ENCODE results near the gene RABGAP1L. TPM values are rescaled to one million over a fixed set of nuclear protein-coding genes. Genes with fewer than 3 reads are reported as not detected.

RABGAP1L gene
- total and polyA plus RNA-seq, 7 experiments from 2014 or later, result 38.4 to 97.4 (median 55.1) TPM

- ChIA-PET CTCF (no interaction called here), POLR2A (no interaction called here)
- H3K36me3 ChIP-seq (ENCODE audit: control insufficient read depth in 2 of 3, insufficient read depth in 3 of 3, low read length in 3 of 3), result no peaks in the 10 kb centered on the region
- H3K36me3 Mint-ChIP-seq, result peaks cover 0 to 45% (median 19%) of the 10 kb centered on the region in 5 donors
- H3K27me3 ChIP-seq (ENCODE audit: control insufficient read depth in 2 of 2, insufficient read depth in 2 of 2, low read length in 2 of 2), result no peaks in the 10 kb centered on the region
- H3K4me3 ChIP-seq (ENCODE audit: low read length), result no peak overlapping the region
- ATAC-seq, result no peak
- peaks cover 3 to 36% (median 18%) of the 10 kb centered on the region in 11 donors for H3K9me3 Mint-ChIP-seq
- no peak overlapping the region for H3K4me3 Mint-ChIP-seq
- no peaks in the 10 kb centered on the region for H3K27me3 Mint-ChIP-seq
- H3K4me1 Mint-ChIP-seq, result peaks cover 0 to 8% (median 0%) of the 10 kb centered on the region in 7 donors
- no peaks in the 10 kb centered on the region for H3K4me1 ChIP-seq (ENCODE audit: control insufficient read depth in 2 of 2, insufficient read depth in 2 of 2, low read length in 2 of 2)
- no peaks in the 10 kb centered on the region for H3K9me3 ChIP-seq (ENCODE audit: control insufficient read depth in 2 of 3, low read length in 3 of 3)
- intact Hi-C loops (cut with micrococcal nuclease), result no loop called here
- H3K27ac Mint-ChIP-seq, result no peak overlapping the region
- no peak for DNase-seq
- H3K27ac ChIP-seq (ENCODE audit: low read depth, low read length), result no peak overlapping the region
Observed at GRCh38 chr1:174623324-174624035, 464.2 kb downstream of the RABGAP1L start.

- Mint-ChIP-seq H3K4me1 (peaks cover 0 to 8% (median 0%) of the 10 kb centered on the region in 7 donors), H3K27ac (no peak overlapping the region), H3K4me3 (no peak overlapping the region), H3K9me3 (peaks cover 2 to 21% (median 5%) of the 10 kb centered on the region in 11 donors), H3K36me3 (peaks cover 0 to 32% (median 12%) of the 10 kb centered on the region in 5 donors), H3K27me3 (no peaks in the 10 kb centered on the region)
- DNase-seq (no peak), ATAC-seq (no peak)
- H3K9me3 ChIP-seq (ENCODE audit: control insufficient read depth in 2 of 3, low read length in 3 of 3), result no peaks in the 10 kb centered on the region
- H3K4me1 ChIP-seq (ENCODE audit: control insufficient read depth in 2 of 2, insufficient read depth in 2 of 2, low read length in 2 of 2), result no peaks in the 10 kb centered on the region
- H3K36me3 ChIP-seq (ENCODE audit: control insufficient read depth in 2 of 3, insufficient read depth in 3 of 3, low read length in 3 of 3), result no peaks in the 10 kb centered on the region
- ChIA-PET CTCF (interaction anchor here (0.7 kb wide), 1 partner anchor 23 kb away, joined by 3 read pairs; no protein-coding TSS in a partner anchor), POLR2A (no interaction called here)
- intact Hi-C loops (cut with micrococcal nuclease), result no loop called here
- H3K4me3 ChIP-seq (ENCODE audit: low read length), result no peak overlapping the region
- no peaks in the 10 kb centered on the region for H3K27me3 ChIP-seq (ENCODE audit: control insufficient read depth in 2 of 2, insufficient read depth in 2 of 2, low read length in 2 of 2)
- H3K27ac ChIP-seq (ENCODE audit: low read depth, low read length), result no peak overlapping the region
Observed at GRCh38 chr1:174626031-174627025, 467.0 kb downstream of the RABGAP1L start.

- ATAC-seq (no peak), DNase-seq (no peak)
- Histone ChIP-seq H3K27ac (ENCODE audit: low read depth, low read length) (no peak overlapping the region), H3K36me3 (ENCODE audit: control insufficient read depth in 2 of 3, insufficient read depth in 3 of 3, low read length in 3 of 3) (peaks cover 0 to 13% (median 4%) of the 10 kb centered on the region in 3 experiments), H3K27me3 (ENCODE audit: control insufficient read depth in 2 of 2, insufficient read depth in 2 of 2, low read length in 2 of 2) (no peaks in the 10 kb centered on the region), H3K9me3 (ENCODE audit: control insufficient read depth in 2 of 3, low read length in 3 of 3) (no peaks in the 10 kb centered on the region), H3K4me1 (ENCODE audit: control insufficient read depth in 2 of 2, insufficient read depth in 2 of 2, low read length in 2 of 2) (no peaks in the 10 kb centered on the region), H3K4me3 (ENCODE audit: low read length) (no peak overlapping the region)
- POLR2A ChIA-PET, result no interaction called here
- H3K27me3 Mint-ChIP-seq, result no peaks in the 10 kb centered on the region
- peaks cover 4 to 36% (median 20%) of the 10 kb centered on the region in 5 donors for H3K36me3 Mint-ChIP-seq
- peaks cover 0 to 11% (median 0%) of the 10 kb centered on the region in 7 donors for H3K4me1 Mint-ChIP-seq
- H3K4me3 Mint-ChIP-seq, result no peak overlapping the region
- no peak overlapping the region for H3K27ac Mint-ChIP-seq
- peaks cover 0 to 11% (median 2%) of the 10 kb centered on the region in 11 donors for H3K9me3 Mint-ChIP-seq
- intact Hi-C loops (cut with micrococcal nuclease), result no loop called here
- CTCF ChIA-PET, result no interaction called here
Observed at GRCh38 chr1:174637487-174637886, 478.2 kb downstream of the RABGAP1L start.

- peaks cover 0 to 13% (median 4%) of the 10 kb centered on the region in 3 experiments for H3K36me3 ChIP-seq (ENCODE audit: control insufficient read depth in 2 of 3, insufficient read depth in 3 of 3, low read length in 3 of 3)
- no peak overlapping the region for H3K27ac Mint-ChIP-seq
- ATAC-seq, result no peak
- H3K4me3 ChIP-seq (ENCODE audit: low read length), result no peak overlapping the region
- ChIA-PET CTCF (no interaction called here), POLR2A (no interaction called here)
- no peaks in the 10 kb centered on the region for H3K4me1 ChIP-seq (ENCODE audit: control insufficient read depth in 2 of 2, insufficient read depth in 2 of 2, low read length in 2 of 2)
- no peak for DNase-seq
- H3K4me1 Mint-ChIP-seq, result peaks cover 0 to 11% (median 4%) of the 10 kb centered on the region in 7 donors
- peaks cover 0 to 11% (median 0%) of the 10 kb centered on the region in 11 donors for H3K9me3 Mint-ChIP-seq
- no peak overlapping the region for H3K4me3 Mint-ChIP-seq
- H3K27ac ChIP-seq (ENCODE audit: low read depth, low read length), result no peak overlapping the region
- intact Hi-C loops (cut with micrococcal nuclease), result no loop called here
- H3K36me3 Mint-ChIP-seq, result peaks cover 4 to 36% (median 18%) of the 10 kb centered on the region in 5 donors
- H3K9me3 ChIP-seq (ENCODE audit: control insufficient read depth in 2 of 3, low read length in 3 of 3), result no peaks in the 10 kb centered on the region
- no peaks in the 10 kb centered on the region for H3K27me3 Mint-ChIP-seq
- no peaks in the 10 kb centered on the region for H3K27me3 ChIP-seq (ENCODE audit: control insufficient read depth in 2 of 2, insufficient read depth in 2 of 2, low read length in 2 of 2)
Observed at GRCh38 chr1:174639461-174639860, 480.1 kb downstream of the RABGAP1L start.

- H3K27me3 ChIP-seq (ENCODE audit: control insufficient read depth in 2 of 2, insufficient read depth in 2 of 2, low read length in 2 of 2), result no peaks in the 10 kb centered on the region
- H3K4me1 Mint-ChIP-seq, result peaks cover 0 to 11% (median 4%) of the 10 kb centered on the region in 7 donors
- H3K27ac ChIP-seq (ENCODE audit: low read depth, low read length), result no peak overlapping the region
- ChIA-PET POLR2A (no interaction called here), CTCF (no interaction called here)
- H3K4me1 ChIP-seq (ENCODE audit: control insufficient read depth in 2 of 2, insufficient read depth in 2 of 2, low read length in 2 of 2), result no peaks in the 10 kb centered on the region
- H3K36me3 ChIP-seq (ENCODE audit: control insufficient read depth in 2 of 3, insufficient read depth in 3 of 3, low read length in 3 of 3), result peaks cover 0 to 13% (median 4%) of the 10 kb centered on the region in 3 experiments
- intact Hi-C loops (cut with micrococcal nuclease), result no loop called here
- ATAC-seq, result no peak
- no peak overlapping the region for H3K4me3 Mint-ChIP-seq
- DNase-seq, result no peak
- H3K27me3 Mint-ChIP-seq, result no peaks in the 10 kb centered on the region
- no peak overlapping the region for H3K4me3 ChIP-seq (ENCODE audit: low read length)
- peaks cover 0 to 11% (median 0%) of the 10 kb centered on the region in 11 donors for H3K9me3 Mint-ChIP-seq
- no peak overlapping the region for H3K27ac Mint-ChIP-seq
- no peaks in the 10 kb centered on the region for H3K9me3 ChIP-seq (ENCODE audit: control insufficient read depth in 2 of 3, low read length in 3 of 3)
- peaks cover 4 to 41% (median 22%) of the 10 kb centered on the region in 5 donors for H3K36me3 Mint-ChIP-seq
Observed at GRCh38 chr1:174640783-174641182, 481.5 kb downstream of the RABGAP1L start.

- H3K9me3 Mint-ChIP-seq, result peaks cover 0 to 12% (median 5%) of the 10 kb centered on the region in 11 donors
- H3K36me3 ChIP-seq (ENCODE audit: control insufficient read depth in 2 of 3, insufficient read depth in 3 of 3, low read length in 3 of 3), result peaks cover 0 to 7% (median 3%) of the 10 kb centered on the region in 3 experiments
- no peak for DNase-seq
- H3K27ac ChIP-seq (ENCODE audit: low read depth, low read length), result no peak overlapping the region
- ChIA-PET CTCF (no interaction called here), POLR2A (no interaction called here)
- intact Hi-C loops (cut with micrococcal nuclease), result no loop called here
- no peak overlapping the region for H3K27ac Mint-ChIP-seq
- H3K4me1 Mint-ChIP-seq, result peaks cover 0 to 11% (median 9%) of the 10 kb centered on the region in 7 donors
- H3K27me3 Mint-ChIP-seq, result no peaks in the 10 kb centered on the region
- ATAC-seq, result no peak
- H3K4me3 Mint-ChIP-seq, result no peak overlapping the region
- H3K9me3 ChIP-seq (ENCODE audit: control insufficient read depth in 2 of 3, low read length in 3 of 3), result no peaks in the 10 kb centered on the region
- H3K4me3 ChIP-seq (ENCODE audit: low read length), result no peak overlapping the region
- H3K4me1 ChIP-seq (ENCODE audit: control insufficient read depth in 2 of 2, insufficient read depth in 2 of 2, low read length in 2 of 2), result no peaks in the 10 kb centered on the region
- no peaks in the 10 kb centered on the region for H3K27me3 ChIP-seq (ENCODE audit: control insufficient read depth in 2 of 2, insufficient read depth in 2 of 2, low read length in 2 of 2)
- peaks cover 3 to 47% (median 13%) of the 10 kb centered on the region in 5 donors for H3K36me3 Mint-ChIP-seq
Observed at GRCh38 chr1:174642393-174642792, 483.1 kb downstream of the RABGAP1L start.

All from naive thymus-derived CD4-positive, alpha-beta T cell (primary cell).